Cardiac muscle cell (in vitro differentiated cells and primary cell): ENCODE data around the gene ATRIP. TPM values are rescaled to one million over a fixed set of nuclear protein-coding genes. Genes with fewer than 3 reads are reported as not detected.
A peak's percentile ranks its signal among the peaks of the same experiment; 100 is the strongest.

Experiments used
- DNase-seq, 2 donors: peaks; one replicate each; pipeline versions ENCODE4 v3.0.0 to v3.0.0-alpha.2; 2010 to 2017; ENCODE audit warnings: low read depth in 1 of 2, low spot score in 1 of 2
- H3K27ac ChIP-seq: fragments of 200-600 bp; sonication (generic); 2 replicates; pipeline ENCODE4 v1.5.1; 2016
- H3K27me3 ChIP-seq: fragments of 200-600 bp; sonication (generic); 2 replicates; pipeline ENCODE4 v1.6.0; 2016; ENCODE audit warnings: control low read depth
- H3K36me3 ChIP-seq: fragments of 200-600 bp; sonication (generic); 2 replicates; pipeline ENCODE4 v1.5.1; 2016; ENCODE audit warnings: control low read depth
- H3K4me1 ChIP-seq: fragments of 200-600 bp; sonication (generic); 2 replicates; pipeline ENCODE4 v1.8.1; 2017; ENCODE audit warnings: low read depth, mild to moderate bottlenecking, mixed run types
- H3K4me3 ChIP-seq: fragments of 200-600 bp; sonication (generic); 2 replicates; pipeline ENCODE4 v1.5.1; 2016; ENCODE audit warnings: mild to moderate bottlenecking
- H3K9me3 ChIP-seq: fragments of 200-600 bp; sonication (generic); 2 replicates; pipeline ENCODE4 v1.5.1; 2017; ENCODE audit warnings: low read depth, mild to moderate bottlenecking, control low read depth
- polyA plus RNA-seq: library from polyadenylated mRNA; unstranded; fragments of >200 nt; fragmentation: Nextera tagmentation; extraction: Ambion mirVana; gene quantifications from 2 replicates; pipeline ENCODE4 v1.2.1, GENCODE V29; 2016
- total RNA-seq: library from RNA; depleted of rRNA; stranded (reverse); fragments of >200 nt; gene quantifications from 2 replicates; pipeline ENCODE4 v1.2.3, GENCODE V29; 2016
- TF ChIP-seq, protein P1 (sequence below): IDR thresholded peaks from 2 replicates; pipeline ENCODE4 v1.5.1; 2012; ENCODE audit warnings: low read depth, mild to moderate bottlenecking, low read length

The ATRIP gene
- total and polyA plus RNA-seq, 2 experiments from 2014 or later: 6.4 to 8.7 TPM

DNA sequence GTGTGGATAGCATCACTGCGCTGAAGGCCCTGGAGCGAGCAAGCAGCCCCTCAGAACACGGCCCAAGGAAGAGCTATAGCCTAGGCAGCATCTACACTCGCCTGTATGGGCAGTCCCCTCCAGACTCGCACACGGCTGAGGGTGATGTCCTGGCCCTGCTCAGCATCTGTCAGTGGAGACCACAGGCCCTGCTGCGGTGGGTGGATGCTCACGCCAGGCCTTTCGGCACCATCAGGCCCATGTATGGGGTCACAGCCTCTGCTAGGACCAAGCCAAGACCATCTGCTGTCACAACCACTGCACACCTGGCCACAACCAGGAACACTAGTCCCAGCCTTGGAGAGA, 20.5 kb downstream of the ATRIP start:
- Histone ChIP-seq H3K9me3 (no peaks in the 10 kb centered on the region), H3K36me3 (no peaks in the 10 kb centered on the region), H3K27me3 (no peaks in the 10 kb centered on the region), H3K27ac (peak overlapping the region; percentile 93), H3K4me3 (no peak overlapping the region), H3K4me1 (peaks cover 9% of the 10 kb centered on the region)
- TF ChIP-seq, protein P1, sequence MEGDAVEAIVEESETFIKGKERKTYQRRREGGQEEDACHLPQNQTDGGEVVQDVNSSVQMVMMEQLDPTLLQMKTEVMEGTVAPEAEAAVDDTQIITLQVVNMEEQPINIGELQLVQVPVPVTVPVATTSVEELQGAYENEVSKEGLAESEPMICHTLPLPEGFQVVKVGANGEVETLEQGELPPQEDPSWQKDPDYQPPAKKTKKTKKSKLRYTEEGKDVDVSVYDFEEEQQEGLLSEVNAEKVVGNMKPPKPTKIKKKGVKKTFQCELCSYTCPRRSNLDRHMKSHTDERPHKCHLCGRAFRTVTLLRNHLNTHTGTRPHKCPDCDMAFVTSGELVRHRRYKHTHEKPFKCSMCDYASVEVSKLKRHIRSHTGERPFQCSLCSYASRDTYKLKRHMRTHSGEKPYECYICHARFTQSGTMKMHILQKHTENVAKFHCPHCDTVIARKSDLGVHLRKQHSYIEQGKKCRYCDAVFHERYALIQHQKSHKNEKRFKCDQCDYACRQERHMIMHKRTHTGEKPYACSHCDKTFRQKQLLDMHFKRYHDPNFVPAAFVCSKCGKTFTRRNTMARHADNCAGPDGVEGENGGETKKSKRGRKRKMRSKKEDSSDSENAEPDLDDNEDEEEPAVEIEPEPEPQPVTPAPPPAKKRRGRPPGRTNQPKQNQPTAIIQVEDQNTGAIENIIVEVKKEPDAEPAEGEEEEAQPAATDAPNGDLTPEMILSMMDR: no peak
- DNase-seq: no peak

DNA sequence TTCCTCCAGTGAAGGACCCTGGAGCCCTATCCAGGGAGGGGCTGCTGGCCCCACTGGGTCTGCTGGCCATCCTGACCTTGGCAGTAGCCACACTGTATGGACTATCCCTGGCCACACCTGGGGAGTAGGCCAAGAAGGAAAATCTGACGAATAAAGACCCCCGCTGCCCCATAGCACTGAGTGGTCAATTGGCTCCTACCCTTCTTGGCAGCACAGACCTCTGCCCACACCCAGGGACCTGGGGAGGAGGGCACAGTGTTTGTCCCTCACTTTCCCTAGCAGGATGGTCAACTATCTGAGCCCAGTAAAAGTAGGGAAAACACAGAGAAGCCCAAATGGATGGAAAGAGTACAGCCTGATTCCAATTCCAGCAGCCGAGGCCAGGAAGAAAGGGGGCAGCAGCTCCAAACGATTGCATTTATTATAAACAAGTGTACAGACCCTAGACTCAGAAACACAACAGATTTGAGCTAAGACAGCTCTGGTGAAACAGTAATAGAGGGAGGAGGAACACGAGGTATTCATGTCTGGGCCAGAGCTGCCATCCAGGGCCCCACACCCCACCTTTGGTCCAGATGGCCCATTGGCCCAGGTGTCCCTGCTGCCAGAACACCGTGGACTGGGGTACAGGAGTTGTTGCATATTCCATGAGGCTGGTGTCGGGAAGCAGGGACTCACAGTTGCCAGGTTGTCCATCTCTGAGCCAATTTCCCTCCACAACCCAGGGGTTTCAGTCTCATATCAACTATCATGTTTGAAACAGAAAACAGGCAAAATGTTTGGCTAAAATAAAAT, 21.1 kb downstream of the ATRIP start:
- Histone ChIP-seq H3K27ac (peak overlapping the region; percentile 93), H3K27me3 (no peaks in the 10 kb centered on the region), H3K36me3 (no peaks in the 10 kb centered on the region), H3K4me1 (peaks cover 15% of the 10 kb centered on the region), H3K9me3 (no peaks in the 10 kb centered on the region), H3K4me3 (no peak overlapping the region)
- no peak for DNase-seq
- TF ChIP-seq, protein P1: no peak

DNA sequence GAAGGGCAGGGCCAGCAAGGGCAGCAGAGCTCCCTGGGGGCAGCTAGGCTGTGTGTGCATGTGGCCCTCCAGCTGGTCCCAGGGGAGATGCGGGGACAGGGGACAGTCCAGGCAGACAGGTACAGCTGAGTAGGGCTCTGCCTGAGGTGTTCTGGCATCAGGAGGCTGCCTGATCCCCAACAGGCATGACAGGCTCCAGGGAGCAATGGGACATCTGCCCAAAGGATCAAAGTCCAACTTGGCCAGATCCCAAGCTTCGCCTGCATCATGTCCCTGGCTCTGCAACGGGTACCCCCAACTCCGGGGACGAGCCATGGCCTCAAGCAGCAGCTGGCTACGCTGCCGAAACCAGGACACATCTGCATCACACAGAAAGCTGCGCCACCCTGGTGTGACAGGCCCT, 21.8 kb downstream of the ATRIP start:
- H3K4me3 ChIP-seq: no peak overlapping the region
- no peaks in the 10 kb centered on the region for H3K9me3 ChIP-seq
- TF ChIP-seq, protein P1: no peak
- H3K27ac ChIP-seq: no peak overlapping the region
- no peaks in the 10 kb centered on the region for H3K36me3 ChIP-seq
- H3K4me1 ChIP-seq: peaks cover 21% of the 10 kb centered on the region
- no peaks in the 10 kb centered on the region for H3K27me3 ChIP-seq
- DNase-seq: no peak

DNA sequence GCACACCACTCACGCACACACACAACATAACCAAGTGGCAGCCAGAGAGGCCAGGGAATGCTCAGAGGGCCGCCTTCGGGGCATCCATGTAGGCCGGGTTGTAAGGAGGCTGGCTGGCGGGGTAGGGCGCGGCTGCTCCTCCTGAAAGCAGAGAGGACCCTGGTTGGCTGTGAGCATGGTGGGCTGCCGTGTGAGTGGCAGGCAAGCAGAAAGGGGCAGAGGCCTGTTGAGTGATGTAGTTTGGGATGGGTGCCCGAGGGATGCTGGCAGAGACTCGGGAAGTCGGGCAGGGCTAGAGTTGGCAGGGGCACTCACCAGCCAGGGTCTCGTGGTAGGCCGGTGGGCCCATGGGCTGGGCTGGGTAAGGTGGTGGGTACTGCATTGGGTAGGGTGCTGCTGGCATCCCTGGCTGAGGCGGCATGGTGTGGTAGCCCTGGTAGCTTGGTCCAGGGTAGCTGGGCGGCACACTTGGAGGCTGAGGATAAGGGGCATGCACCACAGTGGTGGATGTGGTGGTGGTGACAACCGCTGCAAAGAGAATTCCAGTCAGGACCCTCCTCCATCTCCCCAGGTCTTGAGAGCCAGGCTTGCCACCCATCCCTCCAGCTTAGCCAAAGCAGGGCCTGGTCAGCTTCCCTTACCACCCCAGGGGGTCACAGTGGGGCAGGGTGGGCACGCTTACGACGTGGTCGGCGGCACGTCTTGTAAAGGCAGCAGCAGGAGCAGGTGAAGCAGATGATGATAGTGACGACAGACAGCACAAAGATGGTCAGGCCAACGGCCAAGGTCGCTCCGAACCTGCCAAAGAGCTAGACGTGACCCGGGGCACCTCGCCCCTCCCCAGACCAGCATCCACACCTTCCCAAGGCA, 22.7 kb downstream of the ATRIP start:
- Histone ChIP-seq H3K27me3 (no peaks in the 10 kb centered on the region), H3K4me1 (peaks cover 25% of the 10 kb centered on the region)

DNA sequence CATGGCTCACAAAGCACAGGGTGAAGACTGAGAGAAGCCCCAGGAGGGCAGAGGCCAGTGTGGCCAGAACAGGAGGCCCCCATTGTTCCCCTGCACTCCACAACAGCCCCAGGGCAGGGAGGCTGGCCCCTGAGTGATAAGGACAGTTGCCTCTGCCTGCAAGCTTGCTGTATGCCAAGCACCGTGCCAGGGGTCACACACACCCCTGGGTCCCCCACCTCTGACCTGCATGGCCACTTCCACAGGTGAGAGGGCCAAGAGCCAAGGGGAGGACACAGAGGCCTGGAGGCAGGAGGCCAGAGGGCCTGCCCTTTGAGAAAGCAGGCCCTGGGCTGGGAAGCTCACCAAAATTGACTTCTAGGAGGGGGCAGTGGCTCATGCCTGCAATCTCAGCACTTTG, 23.7 kb downstream of the ATRIP start:
- TF ChIP-seq, protein P1: no peak
- H3K27ac ChIP-seq: no peak overlapping the region
- no peak overlapping the region for H3K4me3 ChIP-seq
- no peak for DNase-seq
- H3K4me1 ChIP-seq: peaks cover 27% of the 10 kb centered on the region
- no peaks in the 10 kb centered on the region for H3K27me3 ChIP-seq
- no peaks in the 10 kb centered on the region for H3K9me3 ChIP-seq
- no peaks in the 10 kb centered on the region for H3K36me3 ChIP-seq

More for the DNA sequence above, 22.7 kb downstream of the ATRIP start:
- H3K27ac ChIP-seq: no peak overlapping the region
- H3K9me3 ChIP-seq: no peaks in the 10 kb centered on the region
- H3K36me3 ChIP-seq: no peaks in the 10 kb centered on the region
- H3K4me3 ChIP-seq: no peak overlapping the region
- TF ChIP-seq, protein P1: no peak
- DNase-seq: no peak
